ENCODE data around the gene RAB23. TPM values are rescaled to one million over a fixed set of nuclear protein-coding genes. Genes with fewer than 3 reads are reported as not detected.
"Not testable (repeated sequence)": the region's sequence is repeated elsewhere in the genome, so short reads cannot be mapped to it uniquely, and the experiment has no call there.

Gene RAB23
- total RNA-seq, 1 experiment from 2014 or later = 18.1 TPM

- Histone ChIP-seq H3K18ac (ENCODE audit: insufficient read length, low read depth, low read length) (no peak overlapping the region), H2AFZ (ENCODE audit: low read length) (no peak overlapping the region), H2BK20ac (ENCODE audit: low read depth, low read length, poor library complexity, severe bottlenecking) (no peak overlapping the region), H3K79me1 (ENCODE audit: insufficient read depth, low read depth, low read length, poor library complexity, severe bottlenecking) (no peaks in the 10 kb centered on the region), H3T11ph (ENCODE audit: low read length) (no peak overlapping the region), H4K5ac (ENCODE audit: insufficient read length, low read depth, low read length) (no peak overlapping the region), H3K9me3 (ENCODE audit: control insufficient read depth, low read depth, low read length) (no peaks in the 10 kb centered on the region), H3K9ac (ENCODE audit: extremely low read depth, insufficient read length, low read length) (no peak overlapping the region), H2BK120ac (ENCODE audit: low read depth, low read length, poor library complexity, severe bottlenecking) (no peak overlapping the region), H3K14ac (ENCODE audit: insufficient read depth, low read length) (no peak overlapping the region), H2BK15ac (ENCODE audit: low read depth, low read length) (no peak overlapping the region; the same call in 1 of the 2 replicates), H3K4me1 (ENCODE audit: insufficient read depth, low read length) (no peaks in the 10 kb centered on the region), H3K23ac (ENCODE audit: insufficient read length, low read depth, low read length) (no peak overlapping the region), H4K20me1 (ENCODE audit: control insufficient read depth, insufficient read depth, insufficient read length) (no peaks in the 10 kb centered on the region), H4K8ac (replicated peaks; ENCODE audit: insufficient read length, low read depth, low read length) (no peak overlapping the region), H4K91ac (ENCODE audit: insufficient read length, low read depth, low read length) (no peak overlapping the region), H2BK5ac (ENCODE audit: insufficient read length, low read length) (no peak overlapping the region), H2AK5ac (ENCODE audit: insufficient read length, low read length) (no peak overlapping the region), H3K4ac (ENCODE audit: low read depth, low read length) (no peak overlapping the region), H3K4me2 (ENCODE audit: insufficient read depth, insufficient read length, low read length) (no peak overlapping the region), H2BK12ac (ENCODE audit: insufficient read length, low read depth, low read length) (no peak overlapping the region), H3K56ac (ENCODE audit: insufficient read length, low read depth, low read length) (no peak overlapping the region), H3K27ac (ENCODE audit: insufficient read length, low read depth, low read length) (no peak overlapping the region), H3K27me3 (ENCODE audit: insufficient read depth, low read length) (no peaks in the 10 kb centered on the region), H3K23me2 (ENCODE audit: insufficient read length, low read depth, low read length, poor library complexity, severe bottlenecking) (no peaks in the 10 kb centered on the region), H3K79me2 (ENCODE audit: insufficient read depth, low read length) (no peaks in the 10 kb centered on the region)
- TF ChIP-seq CTCF (conservative IDR thresholded peaks at IDR 0.05) = no peak
- no peak for DNase-seq
- no peak overlapping the region for H3K27ac Mint-ChIP-seq
- H3K27me3 Mint-ChIP-seq (ENCODE audit: low read depth) = no peaks in the 10 kb centered on the region
- peaks cover 0 to 6% of the 10 kb centered on the region in 2 experiments; a peak in 3 of 5 replicates for H3K9me3 Mint-ChIP-seq
- H3K36me3 Mint-ChIP-seq (ENCODE audit: insufficient read depth in 1 of 3, low read depth in 3 of 3) = no peaks in the 10 kb centered on the region
- H3K4me1 Mint-ChIP-seq = no peaks in the 10 kb centered on the region
- no CpG with 5 or more reads among the region's 7 CpGs for WGBS (ENCODE audit: extremely low coverage, insufficient read length, low lambda C conversion rate)
- no peak overlapping the region for H3K4me3 Mint-ChIP-seq
Measured at GRCh38 chr6:57243954-57244353, 21.8 kb upstream of the RAB23 start.

GRCh38 chr6:57243526-57243925 lies 21.4 kb upstream of the RAB23 start:
- no CpG with 5 or more reads among the region's 13 CpGs for WGBS (ENCODE audit: extremely low coverage, insufficient read length, low lambda C conversion rate)
- not testable (repeated sequence) for H2AK5ac ChIP-seq (ENCODE audit: insufficient read length, low read length); H3K79me1 ChIP-seq (ENCODE audit: insufficient read depth, low read depth, low read length, poor library complexity, severe bottlenecking); H3K4me3 Mint-ChIP-seq; H2BK12ac ChIP-seq (ENCODE audit: insufficient read length, low read depth, low read length); H3K14ac ChIP-seq (ENCODE audit: insufficient read depth, low read length); H3K79me2 ChIP-seq (ENCODE audit: insufficient read depth, low read length); H3K4me1 ChIP-seq (ENCODE audit: insufficient read depth, low read length); H3K18ac ChIP-seq (ENCODE audit: insufficient read length, low read depth, low read length); H2BK15ac ChIP-seq (ENCODE audit: low read depth, low read length); H3K56ac ChIP-seq (ENCODE audit: insufficient read length, low read depth, low read length); H3K27ac Mint-ChIP-seq; H3K23ac ChIP-seq (ENCODE audit: insufficient read length, low read depth, low read length); H2BK120ac ChIP-seq (ENCODE audit: low read depth, low read length, poor library complexity, severe bottlenecking); H3K4ac ChIP-seq (ENCODE audit: low read depth, low read length); H3K4me1 Mint-ChIP-seq; H3K27ac ChIP-seq (ENCODE audit: insufficient read length, low read depth, low read length); H4K20me1 ChIP-seq (ENCODE audit: control insufficient read depth, insufficient read depth, insufficient read length); H3K4me2 ChIP-seq (ENCODE audit: insufficient read depth, insufficient read length, low read length); H2BK5ac ChIP-seq (ENCODE audit: insufficient read length, low read length); H4K91ac ChIP-seq (ENCODE audit: insufficient read length, low read depth, low read length); H3K9me3 Mint-ChIP-seq; H3K9ac ChIP-seq (ENCODE audit: extremely low read depth, insufficient read length, low read length); H3T11ph ChIP-seq (ENCODE audit: low read length); H2BK20ac ChIP-seq (ENCODE audit: low read depth, low read length, poor library complexity, severe bottlenecking); DNase-seq; H4K8ac ChIP-seq (replicated peaks; ENCODE audit: insufficient read length, low read depth, low read length); H3K36me3 Mint-ChIP-seq (ENCODE audit: insufficient read depth in 1 of 3, low read depth in 3 of 3); H3K23me2 ChIP-seq (ENCODE audit: insufficient read length, low read depth, low read length, poor library complexity, severe bottlenecking); H3K27me3 Mint-ChIP-seq (ENCODE audit: low read depth); H3K9me3 ChIP-seq (ENCODE audit: control insufficient read depth, low read depth, low read length); H4K5ac ChIP-seq (ENCODE audit: insufficient read length, low read depth, low read length); H2AFZ ChIP-seq (ENCODE audit: low read length); H3K27me3 ChIP-seq (ENCODE audit: insufficient read depth, low read length)
